Measurements from ENCODE around the gene EXOSC5.
A peak's percentile ranks its signal among the peaks of the same experiment; 100 is the strongest.
"Not testable (repeated sequence)": the region's sequence is repeated elsewhere in the genome, so short reads cannot be mapped to it uniquely, and the experiment has no call there.

The EXOSC5 gene

GRCh38 chr19:41405776-41406175, 8.6 kb upstream of the EXOSC5 start:
- no peak for DNase-seq (ENCODE audit: low spot score)

- no peak for DNase-seq (ENCODE audit: low spot score)
These were observed 6.2 kb upstream of the EXOSC5 start for GRCh38 chr19:41403181-41403970.

- no peak for DNase-seq (ENCODE audit: low spot score)
These were observed 4.9 kb upstream of the EXOSC5 start for GRCh38 chr19:41402010-41402409.

- peak; percentile 82 for DNase-seq (ENCODE audit: low spot score)
These were observed 4.3 kb upstream of the EXOSC5 start for GRCh38 chr19:41401483-41401882.

GRCh38 chr19:41399525-41399924, 2.4 kb upstream of the EXOSC5 start:
- DNase-seq (ENCODE audit: low spot score): no peak

GRCh38 chr19:41399091-41399490, 1.9 kb upstream of the EXOSC5 start:
- DNase-seq (ENCODE audit: low spot score): no peak

- DNase-seq (ENCODE audit: low spot score): no peak
These were observed 1.4 kb upstream of the EXOSC5 start for GRCh38 chr19:41398598-41398997.

- no peak for DNase-seq (ENCODE audit: low spot score)
These were observed 875 bp upstream of the EXOSC5 start for GRCh38 chr19:41398050-41398418.

- DNase-seq (ENCODE audit: low spot score): no peak
These were observed 1.8 kb downstream of the EXOSC5 start for GRCh38 chr19:41395355-41395754.

- no peak for DNase-seq (ENCODE audit: low spot score)
These were observed 4.4 kb downstream of the EXOSC5 start for GRCh38 chr19:41392775-41393174.

- DNase-seq (ENCODE audit: low spot score): no peak
These were observed 5.5 kb downstream of the EXOSC5 start for GRCh38 chr19:41391618-41392017.

- DNase-seq (ENCODE audit: low spot score): no peak
These were observed 10.7 kb downstream of the EXOSC5 start for GRCh38 chr19:41386442-41386841.

GRCh38 chr19:41384351-41384750, 12.8 kb downstream of the EXOSC5 start:
- DNase-seq (ENCODE audit: low spot score): no peak

- not testable (repeated sequence) for DNase-seq (ENCODE audit: low spot score)
These were observed 15.6 kb downstream of the EXOSC5 start for GRCh38 chr19:41381536-41381935.

- DNase-seq (ENCODE audit: low spot score): no peak
These were observed 19.0 kb downstream of the EXOSC5 start for GRCh38 chr19:41377977-41378709.

- no peak for DNase-seq (ENCODE audit: low spot score)
These were observed 20.2 kb downstream of the EXOSC5 start for GRCh38 chr19:41376998-41377365.

- no peak for DNase-seq (ENCODE audit: low spot score)
These were observed 20.7 kb downstream of the EXOSC5 start, which contains the start of gene TMEM91 for GRCh38 chr19:41376241-41376997. TMEM91 (plus strand) TSS chr19:41376533; CDS start chr19:41378310, 1,777 bp downstream.

- DNase-seq (ENCODE audit: low spot score): no peak
These were observed 23.2 kb downstream of the EXOSC5 start for GRCh38 chr19:41373993-41374392.

- DNase-seq (ENCODE audit: low spot score): no peak
These were observed 24.7 kb downstream of the EXOSC5 start for GRCh38 chr19:41372501-41372900.

- DNase-seq (ENCODE audit: low spot score): no peak
These were observed 25.6 kb downstream of the EXOSC5 start for GRCh38 chr19:41371541-41371940.

GRCh38 chr19:41371119-41371518, 26.0 kb downstream of the EXOSC5 start:
- not testable (repeated sequence) for DNase-seq (ENCODE audit: low spot score)

GRCh38 chr19:41369769-41370168, 27.4 kb downstream of the EXOSC5 start:
- DNase-seq (ENCODE audit: low spot score): no peak

- peak; percentile 69 for DNase-seq (ENCODE audit: low spot score)
These were observed 29.3 kb downstream of the EXOSC5 start for GRCh38 chr19:41367848-41368301.
